ENCODE data around the gene SKIL. TPM values are rescaled to one million over a fixed set of nuclear protein-coding genes. Genes with fewer than 3 reads are reported as not detected.

Gene SKIL
- total and polyA plus RNA-seq, 11 donors, result 6.6 to 33.6 (median 24.0) TPM

GRCh38 chr3:170437696-170438407 is 80.3 kb downstream of the SKIL start:
- intact Hi-C loops (cut with DNase I), result no loop called here
- peaks cover 0 to 20% (median 0%) of the 10 kb centered on the region in 9 donors for H3K36me3 ChIP-seq
- TF ChIP-seq CTCF (IDR thresholded peaks at IDR 0.05) (no peak), POLR2A (IDR thresholded peaks at IDR 0.05) (no peak)
- DNase-seq (no peak), ATAC-seq (no peak)
- no peak overlapping the region for H3K4me3 ChIP-seq
- H3K4me1 ChIP-seq, result no peaks in the 10 kb centered on the region
- no peaks in the 10 kb centered on the region for H3K9me3 ChIP-seq
- H3K27ac ChIP-seq, result no peak overlapping the region
- WGBS, 4 donors, result 71 to 80% (median 77%) methylated on average over 10 of the region's 10 CpGs
- no peaks in the 10 kb centered on the region for H3K27me3 ChIP-seq

GRCh38 chr3:170438836-170439235 is 81.3 kb downstream of the SKIL start:
- ATAC-seq (no peak), DNase-seq (no peak)
- 86 to 97% (median 91%) methylated on average over 1 of the region's 1 CpG for WGBS, 4 donors
- Histone ChIP-seq H3K27me3 (no peaks in the 10 kb centered on the region), H3K36me3 (peaks cover 0 to 18% (median 0%) of the 10 kb centered on the region in 9 donors), H3K4me1 (no peaks in the 10 kb centered on the region), H3K4me3 (no peak overlapping the region), H3K9me3 (no peaks in the 10 kb centered on the region), H3K27ac (no peak overlapping the region)
- intact Hi-C loops (cut with DNase I), result no loop called here
- no peak for TF ChIP-seq CTCF (IDR thresholded peaks at IDR 0.05)
- TF ChIP-seq POLR2A (IDR thresholded peaks at IDR 0.05), result no peak

- peaks cover 0 to 12% (median 0%) of the 10 kb centered on the region in 9 donors for H3K36me3 ChIP-seq
- no peak overlapping the region for H3K27ac ChIP-seq
- intact Hi-C loops (cut with DNase I), result no loop called here
- ATAC-seq (no peak), DNase-seq (no peak)
- H3K4me1 ChIP-seq, result no peaks in the 10 kb centered on the region
- H3K4me3 ChIP-seq, result no peak overlapping the region
- 94 to 99% (median 97%) methylated on average over 2 of the region's 2 CpGs for WGBS, 4 donors
- H3K9me3 ChIP-seq, result no peaks in the 10 kb centered on the region
- TF ChIP-seq POLR2A (IDR thresholded peaks at IDR 0.05) (no peak), CTCF (IDR thresholded peaks at IDR 0.05) (no peak)
- no peaks in the 10 kb centered on the region for H3K27me3 ChIP-seq
Measured at GRCh38 chr3:170440344-170440743, 82.8 kb downstream of the SKIL start.

GRCh38 chr3:170441412-170441811 is 83.9 kb downstream of the SKIL start:
- peaks cover 0 to 3% (median 0%) of the 10 kb centered on the region in 9 donors for H3K36me3 ChIP-seq
- no peaks in the 10 kb centered on the region for H3K9me3 ChIP-seq
- no peaks in the 10 kb centered on the region for H3K4me1 ChIP-seq
- H3K4me3 ChIP-seq, result no peak overlapping the region
- intact Hi-C loops (cut with DNase I), result no loop called here
- H3K27ac ChIP-seq, result no peak overlapping the region
- DNase-seq, result no peak
- no peak for ATAC-seq
- no peaks in the 10 kb centered on the region for H3K27me3 ChIP-seq
- TF ChIP-seq POLR2A (IDR thresholded peaks at IDR 0.05) (no peak), CTCF (IDR thresholded peaks at IDR 0.05) (no peak)
- 92 to 96% (median 93%) methylated on average over 4 of the region's 4 CpGs for WGBS, 4 donors

Data from heart left ventricle (tissue), 16 donors.